ENCODE data around the gene AOC2. TPM values are rescaled to one million over a fixed set of nuclear protein-coding genes. Genes with fewer than 3 reads are reported as not detected.

AOC2 gene, protein sequence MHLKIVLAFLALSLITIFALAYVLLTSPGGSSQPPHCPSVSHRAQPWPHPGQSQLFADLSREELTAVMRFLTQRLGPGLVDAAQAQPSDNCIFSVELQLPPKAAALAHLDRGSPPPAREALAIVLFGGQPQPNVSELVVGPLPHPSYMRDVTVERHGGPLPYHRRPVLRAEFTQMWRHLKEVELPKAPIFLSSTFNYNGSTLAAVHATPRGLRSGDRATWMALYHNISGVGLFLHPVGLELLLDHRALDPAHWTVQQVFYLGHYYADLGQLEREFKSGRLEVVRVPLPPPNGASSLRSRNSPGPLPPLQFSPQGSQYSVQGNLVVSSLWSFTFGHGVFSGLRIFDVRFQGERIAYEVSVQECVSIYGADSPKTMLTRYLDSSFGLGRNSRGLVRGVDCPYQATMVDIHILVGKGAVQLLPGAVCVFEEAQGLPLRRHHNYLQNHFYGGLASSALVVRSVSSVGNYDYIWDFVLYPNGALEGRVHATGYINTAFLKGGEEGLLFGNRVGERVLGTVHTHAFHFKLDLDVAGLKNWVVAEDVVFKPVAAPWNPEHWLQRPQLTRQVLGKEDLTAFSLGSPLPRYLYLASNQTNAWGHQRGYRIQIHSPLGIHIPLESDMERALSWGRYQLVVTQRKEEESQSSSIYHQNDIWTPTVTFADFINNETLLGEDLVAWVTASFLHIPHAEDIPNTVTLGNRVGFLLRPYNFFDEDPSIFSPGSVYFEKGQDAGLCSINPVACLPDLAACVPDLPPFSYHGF
- total RNA-seq, result 1 to 10 TPM; 3.0 to 3.3 TPM

DNA sequence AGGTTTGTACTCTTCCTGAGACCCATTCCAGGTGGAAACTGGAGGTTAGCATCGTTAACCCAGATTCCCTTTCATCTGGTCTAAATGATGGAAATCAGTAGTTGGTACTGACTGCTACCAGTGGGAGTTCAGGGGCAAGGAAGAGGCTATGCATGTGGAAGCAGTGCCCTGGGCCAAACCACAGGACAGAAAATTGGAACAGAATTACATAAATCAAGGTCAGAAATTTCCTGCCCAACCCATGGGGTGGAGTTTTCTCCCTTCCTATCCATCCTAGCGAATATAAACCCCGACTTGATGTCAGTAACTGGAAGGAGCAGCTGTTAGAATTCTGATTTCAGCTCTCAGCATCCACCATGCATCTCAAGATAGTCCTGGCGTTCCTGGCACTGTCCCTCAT lies at the start of gene AOC2:
AOC2 (plus strand) TSS at position 310 of the 400 bp plus-strand sequence; CDS start at position 357, 47 bp downstream.
- ATAC-seq, result no peak
- DNase-seq, result no peak
- Mint-ChIP-seq H3K36me3 (ENCODE audit: low read depth) (peaks cover 32% of the 10 kb centered on the region), H3K9me3 (no peaks in the 10 kb centered on the region), H3K27ac (no peak within 1 kb of the TSS), H3K4me1 (ENCODE audit: low read depth) (peaks cover 17% of the 10 kb centered on the region), H3K4me3 (no peak within 1 kb of the TSS), H3K27me3 (no peaks in the 10 kb centered on the region)
- intact Hi-C loops (cut with micrococcal nuclease), result loop anchor here (10.0 kb wide), 2 partner anchors 81 to 151 kb away; partner anchors contain the start of gene RPL27
- CTCF ChIA-PET, result interaction anchor here (1.0 to 2.8 kb wide), 8 partner anchors 11 to 153 kb away, joined by 3 to 13 read pairs (median 6); partner anchors contain the start of genes BECN1, PSME3 and RPL27
- POLR2A ChIA-PET, result interaction anchor here (0.9 to 2.9 kb wide), 4 partner anchors 11 to 85 kb away, joined by 3 to 27 read pairs (median 4); partner anchors contain the start of gene PSME3
- TF ChIP-seq, protein P1, sequence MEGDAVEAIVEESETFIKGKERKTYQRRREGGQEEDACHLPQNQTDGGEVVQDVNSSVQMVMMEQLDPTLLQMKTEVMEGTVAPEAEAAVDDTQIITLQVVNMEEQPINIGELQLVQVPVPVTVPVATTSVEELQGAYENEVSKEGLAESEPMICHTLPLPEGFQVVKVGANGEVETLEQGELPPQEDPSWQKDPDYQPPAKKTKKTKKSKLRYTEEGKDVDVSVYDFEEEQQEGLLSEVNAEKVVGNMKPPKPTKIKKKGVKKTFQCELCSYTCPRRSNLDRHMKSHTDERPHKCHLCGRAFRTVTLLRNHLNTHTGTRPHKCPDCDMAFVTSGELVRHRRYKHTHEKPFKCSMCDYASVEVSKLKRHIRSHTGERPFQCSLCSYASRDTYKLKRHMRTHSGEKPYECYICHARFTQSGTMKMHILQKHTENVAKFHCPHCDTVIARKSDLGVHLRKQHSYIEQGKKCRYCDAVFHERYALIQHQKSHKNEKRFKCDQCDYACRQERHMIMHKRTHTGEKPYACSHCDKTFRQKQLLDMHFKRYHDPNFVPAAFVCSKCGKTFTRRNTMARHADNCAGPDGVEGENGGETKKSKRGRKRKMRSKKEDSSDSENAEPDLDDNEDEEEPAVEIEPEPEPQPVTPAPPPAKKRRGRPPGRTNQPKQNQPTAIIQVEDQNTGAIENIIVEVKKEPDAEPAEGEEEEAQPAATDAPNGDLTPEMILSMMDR (IDR thresholded peaks at IDR 0.05), result no peak

DNA sequence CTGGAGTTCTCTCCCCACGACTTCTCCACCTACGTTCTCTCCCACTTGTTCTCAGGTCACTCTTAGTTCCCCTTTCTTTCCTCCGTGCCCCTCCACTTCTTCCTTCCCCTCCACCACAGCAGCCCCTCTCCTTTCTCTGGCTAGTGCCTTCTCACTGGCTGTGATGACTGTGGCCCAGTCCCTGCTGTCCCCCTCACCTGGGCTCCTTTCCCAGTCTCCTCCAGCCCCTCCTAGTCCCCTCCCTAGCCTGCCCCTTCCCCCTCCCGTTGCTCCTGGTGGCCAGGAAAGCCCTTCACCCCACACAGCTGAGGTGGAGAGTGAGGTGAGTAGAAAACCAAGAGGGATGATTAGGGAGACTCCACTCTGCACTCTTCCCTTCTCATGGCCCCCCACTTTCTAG lies 49.3 kb upstream of the AOC2 start:
- no peak for ATAC-seq
- CTCF ChIA-PET, result interaction anchor here (1.1 kb wide), 1 partner anchor 25 kb away, joined by 3 read pairs; no protein-coding TSS in a partner anchor
- H3K27ac Mint-ChIP-seq, result no peak overlapping the region

DNA sequence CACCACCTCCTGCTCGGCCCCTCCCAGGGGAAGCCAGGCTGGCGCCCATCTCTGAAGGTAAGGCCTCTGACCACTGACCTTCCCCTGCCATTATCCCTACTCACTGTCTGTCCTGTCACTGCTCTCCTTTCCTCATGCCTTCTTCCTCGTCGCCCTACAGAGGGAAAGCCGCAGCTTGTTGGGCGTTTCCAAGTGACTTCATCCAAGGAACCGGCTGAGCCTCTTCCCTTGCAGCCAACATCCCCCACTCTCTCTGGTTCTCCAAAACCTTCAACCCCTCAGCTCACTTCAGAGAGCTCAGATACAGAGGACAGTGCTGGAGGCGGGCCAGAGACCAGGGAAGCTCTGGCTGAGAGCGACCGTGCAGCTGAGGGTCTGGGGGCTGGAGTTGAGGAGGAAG lies 48.9 kb upstream of the AOC2 start:
- H3K36me3 Mint-ChIP-seq (ENCODE audit: low read depth), result peaks cover 10% of the 10 kb centered on the region
- POLR2A ChIA-PET, result interaction anchor here (1.5 kb wide), 1 partner anchor 14 kb away, joined by 5 read pairs; no protein-coding TSS in a partner anchor
- H3K9me3 Mint-ChIP-seq, result peaks cover 2% of the 10 kb centered on the region
- H3K4me1 Mint-ChIP-seq (ENCODE audit: low read depth), result peaks cover 16% of the 10 kb centered on the region
- ATAC-seq (no peak), DNase-seq (no peak)
- CTCF ChIA-PET, result interaction anchor here (1.1 kb wide), 1 partner anchor 25 kb away, joined by 3 read pairs; no protein-coding TSS in a partner anchor
- no peaks in the 10 kb centered on the region for H3K27me3 Mint-ChIP-seq
- intact Hi-C loops (cut with micrococcal nuclease), result no loop called here
- H3K4me3 Mint-ChIP-seq, result no peak overlapping the region
- TF ChIP-seq, protein P1 (IDR thresholded peaks at IDR 0.05), result no peak
- H3K27ac Mint-ChIP-seq, result no peak overlapping the region

More for the DNA sequence above, 49.3 kb upstream of the AOC2 start:
- TF ChIP-seq, protein P1 (IDR thresholded peaks at IDR 0.05), result no peak
- H3K27me3 Mint-ChIP-seq, result no peaks in the 10 kb centered on the region
- H3K4me3 Mint-ChIP-seq, result no peak overlapping the region
- intact Hi-C loops (cut with micrococcal nuclease), result no loop called here
- peaks cover 16% of the 10 kb centered on the region for H3K4me1 Mint-ChIP-seq (ENCODE audit: low read depth)
- H3K36me3 Mint-ChIP-seq (ENCODE audit: low read depth), result peaks cover 10% of the 10 kb centered on the region
- POLR2A ChIA-PET, result interaction anchor here (1.5 kb wide), 1 partner anchor 13 kb away, joined by 5 read pairs; no protein-coding TSS in a partner anchor
- DNase-seq, result no peak
- H3K9me3 Mint-ChIP-seq, result peaks cover 2% of the 10 kb centered on the region

DNA sequence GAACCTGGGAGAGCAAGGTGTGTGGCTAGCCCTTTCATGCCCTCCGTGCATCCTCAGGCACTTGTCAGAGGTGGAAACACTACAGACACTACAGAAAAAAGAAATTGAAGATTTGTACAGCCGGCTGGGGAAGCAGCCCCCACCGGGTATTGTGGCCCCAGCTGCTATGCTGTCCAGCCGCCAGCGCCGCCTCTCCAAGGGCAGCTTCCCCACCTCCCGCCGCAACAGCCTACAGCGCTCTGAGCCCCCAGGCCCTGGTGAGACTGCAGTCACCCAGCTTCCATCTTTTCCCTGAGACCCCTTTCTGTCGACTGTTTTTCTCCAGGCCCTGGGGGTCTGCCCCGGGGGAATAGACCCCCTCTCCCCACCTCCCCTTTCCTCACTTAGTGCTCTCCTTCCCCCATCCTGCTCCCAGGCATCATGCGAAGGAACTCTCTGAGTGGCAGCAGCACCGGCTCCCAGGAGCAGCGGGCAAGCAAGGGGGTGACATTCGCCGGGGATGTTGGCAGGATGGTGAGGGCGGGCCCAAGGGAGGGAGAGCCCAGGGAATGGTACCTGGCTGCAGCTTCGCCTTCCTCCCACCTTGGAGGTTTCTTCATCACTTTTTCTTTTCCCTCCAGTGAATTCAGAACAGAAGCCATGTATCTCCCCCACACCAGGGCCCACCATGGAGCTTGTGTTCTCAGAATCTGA lies 48.2 kb upstream of the AOC2 start:
- peaks cover 2% of the 10 kb centered on the region for H3K9me3 Mint-ChIP-seq
- ATAC-seq (no peak), DNase-seq (no peak)
- CTCF ChIA-PET, result interaction anchor here (1.1 to 2.3 kb wide), 3 partner anchors 24 to 218 kb away, joined by 3 to 11 read pairs (median 5); no protein-coding TSS in a partner anchor
- H3K27ac Mint-ChIP-seq, result no peak overlapping the region
- POLR2A ChIA-PET, result interaction anchor here (1.5 kb wide), 1 partner anchor 14 kb away, joined by 5 read pairs; no protein-coding TSS in a partner anchor
- peaks cover 16% of the 10 kb centered on the region for H3K4me1 Mint-ChIP-seq (ENCODE audit: low read depth)
- intact Hi-C loops (cut with micrococcal nuclease), result no loop called here
- TF ChIP-seq, protein P1 (IDR thresholded peaks at IDR 0.05), result no peak
- no peak overlapping the region for H3K4me3 Mint-ChIP-seq
- peaks cover 10% of the 10 kb centered on the region for H3K36me3 Mint-ChIP-seq (ENCODE audit: low read depth)
- H3K27me3 Mint-ChIP-seq, result no peaks in the 10 kb centered on the region

Data from activated CD8-positive, alpha-beta T cell treated with anti-CD3 and anti-CD28 coated beads for 36 hours (primary cell).